NCI-H128 (cell line): Measurements from ENCODE around the gene CC2D2A.

Source experiments
- DNase-seq: peaks from one replicate; lab custom pipeline; 2025; ENCODE audit not compliant: unreplicated experiment; lab: John Stamatoyannopoulos, UW

Gene CC2D2A

GRCh38 chr4:15469402-15470127 lies at the start of gene CC2D2A:
Gene CC2D2A, plus strand, starts transcription at chr4:15469882. Its CDS starts 6,051 bp downstream, at chr4:15475933.
- DNase-seq, result no peak

- DNase-seq, result no peak
Observed at GRCh38 chr4:15420642-15421041, 49.0 kb upstream of the CC2D2A start.

DNA sequence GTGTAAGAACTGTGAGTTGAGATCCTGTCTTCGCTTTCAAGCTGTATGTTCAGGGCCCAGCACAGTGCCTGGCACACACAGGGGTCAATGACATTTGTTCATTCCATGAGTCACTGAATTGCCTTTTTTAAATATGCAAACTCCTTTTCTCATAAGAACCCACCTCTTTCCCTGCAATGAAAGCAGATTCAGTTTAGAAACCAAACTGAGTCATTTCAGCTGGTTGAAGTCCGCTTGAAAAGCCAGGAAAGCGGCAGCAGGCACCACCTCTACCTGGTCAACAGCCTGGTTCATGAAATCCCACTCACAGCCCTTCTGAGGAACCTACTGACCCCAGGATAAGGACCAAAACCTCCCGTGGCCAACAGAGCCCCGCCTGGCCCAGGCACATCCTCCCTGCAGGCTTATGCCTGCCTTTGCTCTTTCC lies 46.4 kb upstream of the CC2D2A start:
- no peak for DNase-seq

DNA sequence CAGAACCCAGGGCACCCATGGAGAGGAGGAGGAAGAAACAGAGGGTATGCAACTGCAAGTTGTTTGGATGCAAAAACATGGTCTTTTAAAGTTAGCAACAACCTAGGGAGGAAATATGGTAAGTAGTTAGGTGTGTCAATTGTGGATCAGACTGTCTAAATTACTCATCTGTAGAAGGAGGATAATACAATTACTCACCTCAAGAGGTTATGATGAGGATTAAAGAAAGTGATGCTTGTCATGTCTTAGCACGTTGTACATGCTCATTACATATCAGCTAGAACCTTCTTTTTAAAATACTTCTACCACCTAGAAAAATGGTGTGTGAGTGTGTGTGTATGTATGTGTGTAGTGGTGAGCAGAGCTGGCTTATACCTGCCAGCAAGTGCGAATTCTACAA lies 44.2 kb upstream of the CC2D2A start:
- DNase-seq, result no peak

- no peak for DNase-seq
Observed at GRCh38 chr4:15427161-15427560, 42.5 kb upstream of the CC2D2A start.

- no peak for DNase-seq
Observed at GRCh38 chr4:15427701-15428100, 42.0 kb upstream of the CC2D2A start, which contains the start of gene C1QTNF7. Gene C1QTNF7, plus strand, starts transcription at chr4:15428033. Its CDS starts 7,711 bp downstream, at chr4:15435744.

DNA sequence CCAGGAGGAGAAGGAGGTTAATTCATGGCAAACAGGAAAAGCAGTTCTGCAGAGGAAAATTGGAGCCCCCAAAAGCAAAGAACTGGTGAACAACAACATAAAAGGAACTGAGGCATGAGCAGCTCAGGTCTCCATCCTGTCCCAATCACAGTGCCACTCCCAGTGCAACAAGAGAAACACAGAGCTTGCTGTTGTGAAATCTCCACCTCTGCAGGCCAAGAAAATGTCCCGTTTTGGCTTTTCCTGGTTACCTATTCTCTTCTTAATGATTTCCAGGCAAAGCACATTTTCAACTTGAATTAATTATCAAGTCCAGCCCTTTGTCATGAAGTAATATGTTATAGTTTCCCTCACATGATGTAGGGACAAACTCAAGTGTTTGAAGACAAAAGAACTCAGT lies 41.1 kb upstream of the CC2D2A start:
- DNase-seq, result no peak

- DNase-seq, result no peak
Observed at GRCh38 chr4:15434091-15434490, 35.6 kb upstream of the CC2D2A start.

- DNase-seq, result no peak
Observed at GRCh38 chr4:15434676-15435075, 35.0 kb upstream of the CC2D2A start.

DNA sequence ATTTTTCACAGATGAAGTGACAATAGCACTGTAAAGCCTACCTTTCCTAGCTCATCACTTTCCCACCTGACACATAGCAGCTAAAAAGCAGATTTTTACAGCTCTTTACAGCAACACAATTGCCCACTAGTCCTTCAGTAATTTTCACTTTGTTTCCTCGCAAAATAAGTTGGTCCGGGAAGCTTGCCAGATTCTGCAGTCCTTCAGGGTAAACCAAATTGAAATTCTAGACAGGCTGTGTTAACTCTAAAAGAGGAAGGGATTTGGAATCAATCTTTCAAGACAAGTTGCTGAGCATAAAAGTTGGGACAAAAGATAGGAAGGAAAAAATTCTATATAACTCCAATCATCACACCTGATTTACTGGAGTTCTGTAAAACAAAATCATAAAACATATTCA lies 33.2 kb upstream of the CC2D2A start:
- no peak for DNase-seq

DNA sequence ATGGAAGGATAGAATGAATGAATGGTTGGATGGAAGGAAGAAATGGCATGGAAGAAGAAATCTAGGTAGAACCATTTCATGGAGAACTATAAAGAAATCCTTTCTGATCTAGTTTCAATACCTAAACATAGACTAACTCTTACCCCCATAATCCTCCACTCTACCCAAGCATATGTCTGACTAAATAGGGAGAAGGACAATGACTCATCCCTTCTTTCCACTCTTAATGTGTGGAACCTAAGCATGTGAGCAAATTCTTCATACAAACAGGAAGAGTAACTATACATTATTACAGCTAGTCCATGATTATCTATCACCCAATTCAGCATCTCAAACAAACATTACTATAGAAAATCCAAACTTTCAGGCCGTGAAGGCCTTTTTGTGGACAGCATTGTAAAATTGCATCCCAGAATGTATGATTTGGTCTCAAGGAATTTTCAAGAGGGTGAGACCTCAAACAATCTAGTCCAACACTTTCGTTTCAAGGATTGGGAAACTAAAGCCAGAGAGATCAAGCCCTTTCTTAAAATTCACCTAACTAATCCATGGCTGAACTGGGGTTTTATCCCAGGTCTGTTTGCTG lies 30.6 kb upstream of the CC2D2A start:
- DNase-seq, result no peak

DNA sequence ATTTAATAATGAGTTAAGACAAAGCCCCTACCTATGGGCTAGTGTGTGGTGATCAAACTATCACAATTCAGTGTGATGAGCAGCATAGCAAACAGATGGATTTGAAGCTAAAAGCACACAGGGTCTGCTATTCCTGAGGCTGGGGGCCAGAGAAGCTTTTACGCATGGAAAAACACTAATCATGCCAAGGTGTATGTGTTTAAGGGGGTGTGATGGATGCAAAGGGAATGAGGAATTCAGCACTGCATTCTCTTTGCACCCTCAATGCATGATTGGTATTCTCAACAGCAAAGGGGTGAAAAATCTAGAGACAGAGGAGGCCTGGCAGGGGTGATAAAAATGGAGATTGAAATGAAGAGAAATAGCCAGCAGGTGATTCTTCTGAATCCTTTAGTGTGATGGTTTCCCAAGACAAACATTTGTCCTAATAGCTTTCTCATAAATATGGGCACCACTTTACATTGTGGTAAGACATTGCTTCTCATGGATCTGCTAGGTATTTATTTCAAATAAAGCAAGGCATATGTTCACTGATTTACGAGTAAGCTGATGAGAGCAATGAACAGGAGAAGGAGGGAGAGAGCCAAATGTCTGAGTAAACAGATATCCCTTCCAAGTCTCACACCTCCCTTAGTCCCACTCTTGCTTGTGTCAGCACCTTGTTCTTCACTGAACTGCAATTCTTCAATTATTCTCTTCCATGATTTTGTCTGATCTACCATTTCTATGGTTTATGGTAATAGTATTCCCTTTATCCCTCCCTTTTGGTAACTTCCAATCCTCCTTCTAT lies 26.1 kb upstream of the CC2D2A start:
- no peak for DNase-seq

GRCh38 chr4:15444276-15444675 lies 25.4 kb upstream of the CC2D2A start:
- no peak for DNase-seq

DNA sequence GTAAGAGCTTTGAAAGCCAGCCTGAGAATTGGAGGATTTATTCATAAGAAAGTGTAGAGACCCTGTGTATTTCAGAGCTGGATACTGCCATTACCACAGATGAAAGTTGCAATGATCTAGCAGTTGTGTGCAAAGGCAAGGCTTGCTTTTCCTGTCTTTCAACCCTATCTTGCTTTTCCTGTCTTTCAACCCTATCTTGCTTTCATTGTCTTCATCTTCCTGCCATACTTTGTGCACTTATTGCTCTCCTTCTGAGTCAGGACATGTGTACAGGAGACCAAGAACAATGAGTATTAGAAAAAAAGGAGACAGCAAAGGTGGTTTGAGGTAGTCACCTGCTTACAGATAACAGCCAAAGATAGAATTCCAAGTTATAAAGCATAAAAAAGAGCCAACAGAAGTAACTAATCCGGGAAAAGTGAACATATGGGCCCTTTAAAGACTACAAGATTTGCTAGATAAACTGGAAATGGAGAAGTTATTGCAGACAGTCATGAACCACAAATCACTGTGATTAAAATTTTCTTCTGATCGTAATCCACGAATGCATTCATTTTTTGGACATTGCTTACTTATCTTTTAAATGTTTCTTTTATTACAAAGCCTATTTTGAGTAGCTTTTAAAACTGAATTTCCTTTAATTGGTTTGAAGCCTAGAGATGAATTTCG lies 24.7 kb upstream of the CC2D2A start:
- DNase-seq, result no peak

DNA sequence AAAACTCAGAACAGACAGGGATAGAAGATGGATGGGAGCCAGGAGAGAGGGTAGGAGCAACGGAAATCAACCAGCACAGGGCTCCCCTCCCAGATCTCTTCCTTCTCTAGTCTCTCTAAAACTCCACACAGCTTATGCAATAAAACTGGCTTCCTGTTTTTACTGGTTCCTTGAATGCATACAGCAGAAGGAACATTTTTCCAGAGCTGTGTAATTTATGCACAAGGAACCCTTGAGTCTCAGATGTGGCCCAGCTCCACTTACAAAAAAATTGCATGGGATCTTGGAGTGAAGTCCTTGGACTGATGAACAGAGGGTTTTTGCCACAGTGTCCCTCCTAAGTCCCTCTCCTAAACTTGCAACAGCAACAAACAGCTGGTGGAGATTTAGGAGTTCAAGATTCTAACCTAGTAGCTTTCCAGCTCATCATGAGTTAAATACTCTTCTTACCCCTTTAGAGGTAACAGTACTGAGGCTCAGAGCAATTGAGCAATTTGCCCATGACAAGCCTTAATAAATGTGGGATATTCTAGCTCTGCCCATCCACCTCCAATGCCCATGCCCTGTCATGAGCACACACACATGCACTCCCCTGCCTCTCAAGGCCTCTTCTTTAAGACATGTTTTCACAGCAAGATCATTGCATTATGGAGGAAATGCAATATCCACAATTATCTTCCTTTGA lies 18.4 kb upstream of the CC2D2A start:
- DNase-seq, result no peak

DNA sequence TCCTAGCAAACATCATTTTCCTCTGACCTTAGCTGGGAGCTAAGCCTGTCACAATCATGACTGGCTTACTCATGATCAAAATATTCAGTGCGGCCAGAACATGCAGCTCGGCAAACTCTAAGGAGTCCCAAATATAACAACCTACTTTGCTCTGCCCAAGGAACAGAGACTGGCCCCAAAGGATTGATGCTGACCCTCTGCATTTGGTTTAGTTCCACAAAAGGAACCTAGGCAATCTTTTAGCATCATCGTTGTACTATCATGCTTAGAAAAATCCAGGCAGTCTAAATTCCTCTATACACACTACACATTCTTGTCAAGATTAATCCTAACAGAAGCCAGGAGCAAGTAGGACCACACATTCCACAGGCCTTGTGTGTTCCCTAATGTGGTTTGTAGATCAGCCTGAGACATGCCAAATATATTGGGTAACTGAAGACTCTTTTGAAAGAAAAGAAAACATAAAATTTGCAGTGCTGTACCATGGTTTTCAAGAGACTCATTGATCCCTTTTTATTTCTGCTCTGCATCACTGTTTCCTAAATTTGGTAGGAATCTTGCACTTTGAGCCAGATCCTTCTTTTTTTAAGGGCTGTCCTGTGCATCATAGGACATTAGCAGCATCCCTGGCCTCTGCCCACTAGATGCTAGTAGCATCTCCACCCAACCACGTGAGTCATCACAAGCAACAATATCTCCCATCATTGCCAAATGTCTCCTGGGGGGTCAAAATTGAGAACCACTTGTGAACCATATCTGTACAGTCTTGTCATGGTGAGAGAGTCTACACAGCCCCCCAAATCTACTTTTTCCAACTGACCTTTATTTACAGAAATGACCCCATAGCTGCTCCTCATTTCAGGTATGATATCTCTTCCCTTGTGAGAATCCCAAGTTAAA lies 17.6 kb upstream of the CC2D2A start:
- no peak for DNase-seq

DNA sequence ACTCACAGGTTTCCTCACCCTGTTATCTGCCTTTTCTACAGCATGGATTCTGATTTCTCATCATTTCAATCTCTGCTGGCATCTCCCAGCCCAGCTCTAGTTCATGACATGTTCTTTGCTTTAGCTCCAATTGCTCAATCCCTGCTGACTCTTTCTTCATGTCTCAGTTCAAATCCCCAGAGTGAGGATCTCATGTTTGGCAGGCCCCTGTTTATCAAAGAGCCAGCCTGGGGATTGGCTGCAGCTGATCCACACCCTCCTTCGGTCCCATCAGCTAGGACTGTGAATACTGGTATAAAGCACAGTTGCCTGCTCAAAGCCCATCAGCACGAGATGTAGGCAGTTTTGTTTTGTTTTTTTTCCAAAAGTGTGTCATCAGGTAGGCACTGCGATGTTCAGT lies 14.4 kb upstream of the CC2D2A start:
- no peak for DNase-seq

DNA sequence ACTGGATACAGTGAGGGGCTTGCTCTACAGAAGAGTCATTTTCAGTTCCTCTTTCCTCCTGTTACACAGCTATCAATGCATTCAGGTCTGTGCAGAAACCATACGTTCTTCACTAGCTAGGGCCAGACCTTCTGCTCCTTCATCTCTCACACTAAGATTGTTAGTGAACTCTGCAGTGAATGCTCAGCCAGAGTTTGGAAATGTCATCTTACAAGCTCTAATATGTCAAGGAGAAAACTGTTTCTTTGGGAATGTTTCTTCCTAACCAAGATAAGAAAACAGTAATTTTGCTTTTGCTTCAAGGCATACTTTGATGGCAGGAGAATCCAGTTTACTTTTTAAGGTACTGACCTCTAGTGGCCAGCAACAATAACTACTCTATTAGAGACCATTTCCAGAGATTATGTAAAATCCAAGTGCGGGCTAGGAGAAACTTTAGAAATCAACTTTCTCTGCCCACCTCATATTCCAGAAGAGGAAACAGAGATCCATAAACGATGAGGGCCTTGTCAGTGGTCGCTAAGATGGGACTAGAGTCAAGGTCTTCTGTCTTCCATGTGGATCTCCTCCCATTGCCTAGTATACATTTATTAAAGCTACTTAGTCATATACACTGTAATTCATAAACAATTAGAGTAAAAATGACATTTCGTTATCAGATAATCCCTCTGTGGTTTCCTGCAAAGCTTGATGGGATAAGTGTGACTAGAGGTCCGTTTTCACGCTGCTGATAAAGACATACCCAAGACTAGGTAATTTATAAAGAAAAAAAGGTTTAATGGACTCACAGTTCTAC lies 12.1 kb upstream of the CC2D2A start:
- peak; percentile 0 for DNase-seq

GRCh38 chr4:15458616-15459015 lies 11.1 kb upstream of the CC2D2A start:
- no peak for DNase-seq
